ENCODE measurements around the gene CDK6.

Gene CDK6

DNA sequence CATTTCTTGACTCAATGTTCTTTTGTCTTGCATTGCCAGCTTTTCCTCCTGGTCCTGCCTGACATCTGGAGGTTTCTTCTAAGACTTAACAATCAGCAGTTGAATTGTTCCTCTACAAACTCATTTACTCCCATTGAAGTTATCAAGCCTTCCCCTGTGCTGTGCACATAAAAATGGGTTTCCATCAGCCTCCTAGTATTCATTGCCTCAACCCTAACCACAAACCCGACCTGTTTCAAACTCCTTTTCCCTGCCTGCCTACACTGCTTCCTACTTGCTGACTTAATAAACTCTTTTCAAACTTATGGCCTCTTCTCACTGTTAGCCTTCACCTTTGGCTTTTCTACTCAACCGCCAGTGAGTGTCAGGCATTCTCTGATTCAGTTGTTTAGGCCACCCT, 9.4 kb upstream of the CDK6 start:
- no peak for DNase-seq (ENCODE audit: low read depth)

- no peak for DNase-seq (ENCODE audit: low read depth)
Observed at GRCh38 chr7:92843781-92844180, 7.4 kb upstream of the CDK6 start.

DNA sequence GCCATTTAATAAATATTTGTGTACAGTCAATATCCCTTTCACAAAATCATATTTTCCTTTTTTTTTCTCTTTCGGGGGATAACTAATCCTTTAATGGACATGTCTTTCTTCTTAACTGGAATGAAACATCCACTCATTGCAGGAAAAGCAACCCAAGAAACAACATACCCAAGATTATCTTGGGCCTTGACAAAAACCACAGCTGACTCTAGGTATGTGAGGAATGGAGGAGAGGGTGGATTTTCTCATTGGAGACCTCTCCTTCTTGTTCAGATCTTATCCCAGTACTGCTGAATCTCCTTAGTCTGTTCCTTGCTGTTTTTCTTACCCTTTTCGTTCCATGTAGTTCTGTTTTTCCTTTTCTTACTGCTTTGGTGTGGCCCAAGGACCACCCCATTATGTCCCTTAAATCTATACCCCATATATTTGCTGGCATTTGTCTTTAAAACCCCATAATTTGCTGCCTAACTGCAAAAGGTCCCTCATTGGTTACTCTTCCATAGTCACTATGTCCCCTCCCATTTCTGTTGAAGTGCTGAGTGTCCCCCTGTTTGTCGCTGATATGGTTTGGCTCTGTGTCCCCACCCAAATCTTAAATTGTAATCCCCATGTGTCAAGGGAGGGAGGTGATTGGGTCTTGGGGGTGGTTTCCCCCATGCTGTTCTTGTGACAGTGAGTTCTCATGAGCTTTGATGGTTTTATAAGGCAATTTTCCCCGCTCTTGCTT, 6.8 kb upstream of the CDK6 start:
- DNase-seq (ENCODE audit: low read depth) = no peak

DNA sequence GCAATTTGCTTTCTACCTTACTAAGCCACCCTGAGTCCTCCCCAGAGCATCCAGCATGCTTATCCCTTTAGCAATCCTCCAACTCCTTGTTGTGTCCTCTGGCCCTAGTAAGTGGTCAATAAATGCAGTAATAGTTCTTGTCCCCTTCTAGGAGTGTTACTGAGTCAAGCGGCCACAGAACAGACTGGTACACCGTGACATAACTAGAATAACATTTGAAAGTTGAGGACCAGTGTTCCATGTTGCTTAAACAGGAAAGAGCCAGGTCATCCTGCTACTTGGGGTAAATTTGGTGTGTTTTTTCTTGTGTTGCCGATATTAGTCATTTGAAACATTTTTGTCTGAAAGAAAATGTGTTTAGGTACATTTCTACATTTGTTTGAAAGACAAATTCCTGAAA, 4.8 kb upstream of the CDK6 start:
- no peak for DNase-seq (ENCODE audit: low read depth)

DNA sequence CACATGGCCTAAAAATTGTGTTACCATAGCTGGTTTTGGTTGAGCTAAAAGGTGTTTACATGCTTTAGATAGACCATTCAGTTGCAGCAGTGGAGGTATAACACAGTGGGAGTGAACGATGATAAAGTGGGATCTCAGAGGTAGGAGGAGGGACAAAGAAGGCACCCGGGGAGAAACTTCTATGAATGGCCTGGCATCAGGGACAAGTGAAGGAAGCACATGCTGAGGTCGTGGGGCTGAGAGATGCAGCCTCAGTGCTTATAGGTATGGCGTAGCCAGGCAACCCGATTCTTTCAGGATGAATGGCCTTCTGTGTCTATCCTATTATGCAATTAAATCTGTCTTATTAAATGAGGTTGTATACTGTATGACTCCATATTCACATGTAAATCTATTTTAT, 3.9 kb upstream of the CDK6 start:
- DNase-seq (ENCODE audit: low read depth) = no peak

- no peak for DNase-seq (ENCODE audit: low read depth)
Observed at GRCh38 chr7:92839901-92840300, 3.5 kb upstream of the CDK6 start.

- DNase-seq (ENCODE audit: low read depth) = no peak
Observed at GRCh38 chr7:92838934-92839333, 2.6 kb upstream of the CDK6 start.

DNA sequence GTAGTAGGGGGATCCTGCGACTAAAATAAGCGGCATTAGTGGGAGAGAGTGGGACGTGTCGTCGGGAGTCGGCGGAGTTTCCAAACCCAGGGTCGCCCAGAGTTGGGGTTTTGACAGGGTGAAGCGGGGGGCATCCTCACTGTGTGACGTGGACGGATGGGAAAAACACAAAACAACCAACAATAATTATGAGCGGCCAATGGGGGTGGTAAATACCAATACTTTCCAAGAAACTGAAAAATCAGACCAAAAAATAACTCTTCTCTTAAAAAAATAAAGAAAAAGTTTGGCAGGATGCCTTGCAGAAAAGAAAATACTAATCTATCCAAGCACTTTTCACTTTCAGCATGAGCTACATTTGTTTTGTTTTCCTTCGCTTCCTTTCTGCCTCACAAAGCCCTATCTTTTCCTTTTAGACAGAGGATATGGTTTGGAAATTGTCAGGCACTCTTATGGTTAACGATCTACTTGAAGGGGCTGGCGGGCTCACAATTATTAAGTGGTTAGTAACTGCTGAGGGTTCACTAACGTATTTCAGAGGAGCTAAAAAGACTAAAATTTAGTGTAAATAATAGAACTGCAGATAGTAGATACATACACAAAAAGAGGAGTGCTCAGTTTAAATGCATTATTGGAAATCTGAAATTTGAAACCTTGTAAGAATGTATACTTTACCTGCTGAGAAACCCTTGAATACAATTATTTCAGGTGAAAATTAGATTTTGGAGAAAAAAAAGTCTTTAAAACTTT, 802 bp upstream of the CDK6 start:
- no peak for DNase-seq (ENCODE audit: low read depth)

GRCh38 chr7:92835851-92836488, 403 bp downstream of the CDK6 start:
- no peak for DNase-seq (ENCODE audit: low read depth)

DNA sequence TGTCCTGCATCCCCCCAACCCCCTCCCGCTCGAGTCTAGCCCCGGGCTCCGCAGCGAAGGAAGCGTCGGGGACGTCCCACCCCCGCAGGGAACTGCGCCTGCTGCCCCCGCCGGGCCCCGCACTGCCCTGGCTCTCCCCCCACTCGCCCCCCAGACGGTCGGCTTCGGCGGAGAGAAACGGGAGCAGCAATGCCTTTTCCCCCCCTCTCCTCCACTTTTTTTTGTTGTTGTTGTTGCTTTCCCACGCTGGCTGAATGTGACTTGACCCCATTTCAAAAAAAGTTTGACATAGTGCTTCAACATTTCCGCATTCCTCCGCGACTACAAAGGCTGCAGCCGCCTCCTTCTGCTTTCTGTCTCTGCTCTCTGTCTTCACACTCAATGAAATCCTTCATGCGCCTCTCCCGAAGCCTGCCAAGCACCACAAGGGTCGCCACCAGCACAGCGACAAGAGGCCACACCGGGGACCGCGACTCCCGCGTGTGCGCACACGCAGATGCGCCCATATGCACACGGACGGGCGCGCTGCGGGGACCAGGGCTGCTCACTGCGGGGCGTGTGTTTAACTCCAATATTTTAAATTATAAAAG, 1.0 kb downstream of the CDK6 start:
- no peak for DNase-seq (ENCODE audit: low read depth)

DNA sequence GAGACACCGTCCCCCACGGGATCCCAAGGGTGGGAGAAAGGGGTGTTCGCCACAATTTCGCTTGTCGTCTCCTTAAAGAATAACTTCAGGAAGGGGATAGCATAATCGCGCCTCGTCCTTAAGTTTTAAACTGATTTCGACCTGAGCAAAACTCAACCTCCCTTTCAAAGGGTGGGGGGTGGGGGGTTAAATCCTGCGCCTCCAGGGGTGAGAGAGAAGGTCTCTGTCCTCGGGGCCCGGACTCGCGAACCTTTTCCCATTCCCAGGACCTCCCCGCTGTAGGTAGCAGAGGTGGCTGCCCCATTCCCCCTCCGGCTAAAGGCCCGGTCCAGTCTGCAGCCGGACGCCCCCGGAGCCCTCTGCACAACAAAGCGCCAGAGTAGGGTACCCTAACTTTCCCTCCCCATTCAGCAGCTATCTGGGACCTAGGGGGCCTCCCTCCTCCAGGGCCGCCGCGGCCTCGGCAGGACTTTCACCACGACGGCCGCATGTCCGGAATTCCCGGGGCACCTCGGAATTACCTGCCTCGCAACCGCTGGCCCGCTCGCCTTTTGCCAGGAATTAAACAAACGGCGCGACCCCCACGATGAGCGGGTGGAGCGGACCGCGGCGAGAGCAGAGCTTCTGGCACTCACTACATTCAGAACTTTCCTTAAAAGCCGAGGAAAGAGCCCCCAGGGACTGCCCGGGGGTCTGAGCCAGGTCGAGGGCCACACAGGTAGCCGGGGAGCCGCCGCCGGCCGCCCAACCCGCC, 1.7 kb downstream of the CDK6 start:
- no peak for DNase-seq (ENCODE audit: low read depth)

GRCh38 chr7:92833766-92834506, 2.4 kb downstream of the CDK6 start:
- DNase-seq (ENCODE audit: low read depth) = no peak

GRCh38 chr7:92833024-92833765, 3.2 kb downstream of the CDK6 start:
- no peak for DNase-seq (ENCODE audit: low read depth)

- DNase-seq (ENCODE audit: low read depth) = no peak
Observed at GRCh38 chr7:92832534-92833023, 3.8 kb downstream of the CDK6 start.

GRCh38 chr7:92831716-92832533, 4.4 kb downstream of the CDK6 start:
- DNase-seq (ENCODE audit: low read depth) = no peak

DNA sequence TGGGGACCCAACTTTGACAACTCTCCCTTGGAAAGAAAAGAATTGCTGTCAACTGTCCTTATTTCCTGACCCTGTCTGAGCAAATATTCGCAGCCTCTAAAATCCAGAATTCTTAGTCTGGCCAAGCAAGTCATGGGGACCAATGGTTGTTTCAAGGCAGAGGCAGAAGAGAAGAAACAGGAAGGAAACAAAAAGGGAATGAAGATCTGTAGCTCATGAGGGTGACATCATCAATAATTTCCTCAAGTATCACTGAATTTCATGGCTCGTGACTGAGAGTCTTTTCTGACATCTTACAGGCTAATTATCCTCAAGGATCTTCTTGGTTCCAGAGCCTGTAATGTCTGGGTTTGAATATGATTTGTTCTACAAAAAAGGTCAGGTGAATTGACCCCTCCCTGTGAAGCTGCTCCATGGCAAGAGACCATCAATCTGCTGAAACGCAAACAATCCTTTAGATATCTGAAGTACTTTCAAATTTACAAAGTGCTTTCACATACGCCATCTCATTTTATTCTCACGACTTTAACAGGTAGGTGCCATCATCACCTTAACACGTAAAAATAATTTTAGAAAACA, 5.8 kb downstream of the CDK6 start:
- DNase-seq (ENCODE audit: low read depth) = no peak

- no peak for DNase-seq (ENCODE audit: low read depth)
Observed at GRCh38 chr7:92830027-92830426, 6.3 kb downstream of the CDK6 start.

GRCh38 chr7:92827464-92828120, 8.8 kb downstream of the CDK6 start:
- no peak for DNase-seq (ENCODE audit: low read depth)
